ENCODE results near the gene LTBR.
"Not testable (repeated sequence)": the region's sequence is repeated elsewhere in the genome, so short reads cannot be mapped to it uniquely, and the experiment has no call there.

The LTBR gene

DNA sequence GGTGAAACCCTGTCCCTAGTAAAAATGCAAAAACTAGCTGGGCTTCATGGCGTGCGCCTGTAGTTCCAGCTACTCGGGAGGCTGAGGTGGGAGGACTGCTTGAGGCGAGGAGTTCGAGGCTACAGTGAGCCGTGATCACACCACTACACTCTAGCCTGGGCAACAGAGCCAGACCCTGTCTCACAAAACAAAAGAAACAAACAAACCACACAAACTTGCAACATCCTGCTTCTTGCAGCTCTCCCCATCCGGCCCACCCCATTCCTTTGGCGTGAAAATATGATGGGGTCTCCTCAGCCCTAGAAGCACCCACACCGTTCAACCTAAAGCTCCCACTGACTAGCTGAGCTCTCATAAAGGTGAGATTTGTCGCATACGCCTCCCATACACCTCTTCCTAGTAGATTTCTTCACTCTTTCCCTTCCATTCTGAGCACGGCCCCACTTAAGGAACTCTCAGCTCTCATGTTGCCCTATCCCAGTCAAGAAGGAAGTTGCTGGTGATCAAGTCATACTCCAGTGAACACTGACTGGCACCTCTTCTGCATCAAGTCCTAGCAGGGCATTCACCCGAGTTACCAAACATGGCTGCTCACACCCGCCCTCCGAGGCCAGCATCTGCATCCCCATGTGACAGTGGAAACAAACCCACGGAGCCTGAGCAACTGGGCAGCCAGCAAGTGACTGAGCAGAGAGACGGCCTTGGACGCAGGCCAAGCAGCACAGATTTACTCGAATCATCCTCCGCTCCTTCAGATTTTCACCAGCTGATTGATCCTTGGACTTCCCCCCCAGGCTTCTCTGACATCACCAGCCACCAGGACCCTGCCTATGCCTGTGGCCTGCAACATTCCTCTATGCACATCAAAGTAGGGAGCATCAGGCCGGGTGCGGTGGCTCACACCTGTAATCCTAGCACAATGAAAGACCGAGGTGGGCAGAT, 41.9 kb downstream of the LTBR start:
- no peak for DNase-seq (ENCODE audit: low read depth)

DNA sequence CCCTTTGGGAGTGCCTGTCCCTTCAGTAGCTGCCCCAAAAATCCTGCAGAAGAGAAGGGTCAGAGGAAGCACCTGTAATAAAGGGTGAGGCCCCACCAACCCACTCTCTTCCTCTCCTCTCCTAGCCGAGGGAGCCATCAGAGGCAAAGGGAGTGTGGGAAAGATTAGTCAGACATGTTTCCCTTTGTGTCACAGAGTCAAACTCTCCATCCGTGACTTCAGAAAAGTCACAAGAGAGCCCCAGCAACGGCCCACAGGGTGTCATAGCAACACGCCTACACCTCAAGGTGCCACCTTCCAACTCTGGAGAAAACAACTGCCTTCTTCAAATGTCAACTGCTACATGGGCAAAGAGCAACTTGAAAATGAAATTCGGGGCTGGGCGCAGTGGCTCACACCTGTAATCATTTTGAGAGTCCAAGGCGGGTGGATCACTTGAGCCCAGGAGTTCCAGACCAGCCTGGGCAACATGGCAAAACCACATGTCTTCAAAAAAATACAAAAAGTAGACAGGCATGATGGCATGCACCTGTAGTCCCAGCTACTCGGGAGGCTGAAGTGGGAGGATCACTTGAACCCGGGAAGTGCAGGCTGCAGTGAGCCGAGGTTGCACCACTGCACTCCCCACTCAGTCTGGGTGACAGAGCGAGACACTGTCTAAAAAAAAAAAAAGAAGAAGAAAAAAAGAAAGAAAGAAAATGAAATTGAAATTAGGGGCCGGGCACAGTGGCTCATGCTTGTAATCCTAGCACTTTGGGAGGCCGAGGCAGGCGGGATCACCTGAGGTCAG, 43.1 kb downstream of the LTBR start:
- peak; percentile 83 for DNase-seq (ENCODE audit: low read depth)

DNA sequence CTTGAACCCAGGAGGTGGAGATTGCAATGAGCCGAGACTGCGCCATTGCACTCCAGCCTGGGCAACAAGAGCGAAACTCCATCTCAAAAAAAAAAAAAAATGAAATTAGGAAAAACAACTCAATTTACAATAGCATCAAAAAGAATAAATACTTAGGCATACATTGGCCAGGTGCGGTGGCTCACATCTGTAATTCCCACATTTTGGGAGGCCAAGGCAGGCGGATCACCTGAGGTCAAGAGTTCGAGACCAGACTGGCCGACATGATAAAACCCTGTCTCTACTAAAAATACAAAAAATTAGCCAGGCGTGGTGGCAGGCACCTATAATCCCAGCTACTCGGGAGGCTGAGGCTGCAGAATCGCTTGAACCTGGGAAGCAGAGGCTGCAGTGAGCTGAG, 43.8 kb downstream of the LTBR start:
- DNase-seq (ENCODE audit: low read depth): not testable (repeated sequence)

DNA sequence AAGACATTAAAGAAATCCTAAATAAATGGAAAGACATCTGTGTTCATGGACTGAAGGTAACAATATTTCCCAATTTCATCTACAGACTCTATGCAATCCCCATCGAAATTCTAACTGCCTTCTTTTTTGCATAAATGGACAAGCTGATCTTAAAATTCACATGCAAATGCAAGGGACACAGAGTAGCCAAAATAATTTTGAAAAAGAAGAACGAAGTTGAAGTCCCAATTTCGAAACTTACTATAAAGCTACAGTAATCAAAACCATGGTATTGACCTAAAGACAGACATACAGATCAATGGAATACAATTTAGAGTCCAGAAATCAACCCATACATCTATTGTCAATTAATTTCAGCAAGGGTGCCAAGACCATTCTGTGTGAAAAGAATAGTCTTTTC, 44.4 kb downstream of the LTBR start:
- no peak for DNase-seq (ENCODE audit: low read depth)

DNA sequence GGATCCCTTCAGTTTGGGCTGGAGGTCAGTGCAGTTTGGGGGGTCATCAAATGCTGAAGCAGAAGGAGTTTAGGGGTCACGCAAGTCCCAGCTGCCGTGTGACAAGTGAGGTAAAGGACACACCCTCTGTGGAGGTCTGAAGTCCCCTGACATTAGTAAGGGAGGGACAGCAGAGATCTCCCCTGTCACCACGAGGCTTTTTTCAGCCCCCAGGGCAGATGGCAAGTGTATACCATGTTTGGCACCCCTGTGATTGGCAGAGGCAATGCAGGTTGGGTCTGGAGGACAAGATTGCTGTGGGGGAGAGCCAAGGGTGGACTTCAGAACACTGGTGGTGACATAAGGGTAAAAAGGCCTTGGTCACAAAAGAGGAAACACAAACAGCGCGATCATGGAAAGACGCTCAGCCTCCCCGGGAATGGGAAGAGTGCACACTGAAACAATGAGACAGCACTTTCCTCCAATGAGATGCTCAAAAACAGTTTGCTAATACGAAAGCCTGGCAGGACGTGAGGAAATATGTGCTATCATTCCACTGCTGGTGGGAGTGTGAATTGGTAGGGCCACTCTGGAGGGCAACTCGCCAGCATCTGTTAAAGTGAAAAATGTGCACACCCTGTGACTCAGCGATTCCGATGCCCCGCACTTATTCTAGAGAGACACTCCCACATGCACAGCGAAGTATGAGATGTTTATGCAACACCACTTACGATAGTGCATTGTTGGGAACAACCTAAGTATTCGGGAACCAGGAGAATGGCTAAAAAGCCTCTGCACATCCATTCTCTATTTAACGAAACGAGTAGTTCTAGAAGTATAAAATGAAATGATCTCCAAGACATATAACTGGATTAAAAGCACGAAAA, 46.4 kb downstream of the LTBR start:
- no peak for DNase-seq (ENCODE audit: low read depth)

DNA sequence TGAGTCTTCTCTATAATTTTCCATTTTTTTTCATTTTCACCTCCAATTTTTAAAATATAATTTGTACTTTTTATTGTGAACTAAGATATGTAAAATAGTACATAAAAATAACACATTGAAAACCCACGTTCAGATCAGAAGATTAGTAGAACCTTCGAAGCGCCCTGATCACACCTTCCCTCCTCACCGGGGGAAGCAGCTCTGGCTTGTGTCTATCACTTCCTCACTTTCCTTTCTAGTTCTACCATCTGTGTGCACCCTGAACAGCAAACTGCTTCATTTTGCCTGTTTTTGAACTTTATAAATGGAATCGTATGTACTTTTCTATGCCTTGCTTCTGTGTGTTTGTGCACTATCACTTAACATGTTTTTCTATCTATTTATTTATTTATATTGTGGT, 49.0 kb downstream of the LTBR start:
- no peak for DNase-seq (ENCODE audit: low read depth)

DNA sequence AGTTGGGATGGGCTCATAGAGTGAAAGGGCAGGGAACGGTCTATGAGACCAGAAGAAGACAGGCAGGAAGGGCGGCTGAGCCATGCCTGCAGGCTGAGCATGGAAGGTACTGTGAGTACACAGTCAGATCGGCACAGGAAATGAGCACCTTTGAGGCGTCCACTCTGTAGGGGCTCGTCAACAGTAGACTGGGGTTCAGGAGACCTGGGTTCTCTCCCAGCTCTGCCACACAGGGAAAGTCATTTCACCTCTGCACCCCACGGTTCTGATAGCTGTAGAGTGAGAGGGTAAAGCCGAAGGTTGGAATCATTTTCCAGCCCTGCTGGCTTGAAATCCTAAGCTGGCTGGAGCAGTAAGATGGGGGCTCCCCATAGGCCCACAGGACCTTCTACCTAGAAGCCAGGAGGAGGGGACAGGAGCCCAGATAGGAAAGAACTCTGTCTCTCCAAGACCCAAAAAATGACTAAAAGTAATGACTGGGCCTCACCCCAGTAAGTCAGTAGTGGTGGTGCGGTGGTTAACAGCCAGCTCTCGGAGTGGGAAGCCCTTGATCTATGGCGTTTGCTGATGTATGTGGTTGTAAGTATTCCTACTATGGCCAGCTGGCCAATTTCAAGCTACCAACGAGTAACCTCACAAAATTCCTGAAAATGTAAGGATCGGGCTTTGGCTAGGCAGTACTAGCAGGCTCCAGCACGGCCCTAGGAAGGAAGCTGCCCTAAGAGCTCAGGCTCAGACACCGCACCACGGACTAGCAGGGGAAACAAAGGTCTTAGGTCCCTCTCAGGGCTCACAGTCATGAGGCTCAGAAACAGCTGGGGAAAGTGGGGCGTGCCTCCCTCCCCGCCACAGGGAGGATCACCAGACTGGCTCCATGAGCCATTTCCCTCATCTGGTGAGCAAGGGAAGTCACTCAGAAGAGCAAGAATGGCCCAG, 50.5 kb downstream of the LTBR start:
- no peak for DNase-seq (ENCODE audit: low read depth)

DNA sequence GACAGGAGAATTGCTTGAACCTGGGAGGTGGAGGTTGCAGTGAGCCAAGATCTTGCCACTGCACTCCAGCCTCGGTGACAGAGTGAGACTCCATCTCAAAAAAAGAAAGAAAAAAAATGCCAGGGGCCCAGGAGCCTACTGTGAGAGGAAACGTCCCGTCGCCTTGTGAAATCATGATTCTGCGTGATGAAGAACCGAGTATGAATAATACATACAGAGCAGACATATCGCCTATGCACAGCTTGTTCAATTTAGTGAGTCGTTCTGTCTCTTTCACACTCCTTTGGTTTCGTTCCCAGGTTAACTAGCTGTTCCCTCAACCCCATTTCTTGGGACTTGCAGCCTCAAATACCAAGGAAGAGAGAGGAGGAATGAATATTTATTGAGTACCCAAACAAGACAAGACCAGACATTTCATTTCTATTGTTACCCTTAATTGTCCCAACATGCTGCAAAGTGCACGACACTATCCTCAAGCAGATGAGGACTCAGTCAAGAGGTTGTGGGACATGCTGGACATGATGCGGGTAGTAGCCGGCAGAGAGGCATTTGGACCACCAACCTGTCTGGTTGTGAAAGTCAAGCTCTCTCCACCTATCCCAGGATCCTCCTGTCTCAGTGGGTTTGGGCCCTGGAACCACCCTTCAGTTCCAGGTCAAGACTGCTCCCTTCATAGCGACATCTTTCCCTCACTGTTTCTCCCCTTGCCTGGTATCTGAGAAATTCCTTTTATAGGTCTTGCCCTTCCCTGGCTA, 52.2 kb downstream of the LTBR start:
- no peak for DNase-seq (ENCODE audit: low read depth)

DNA sequence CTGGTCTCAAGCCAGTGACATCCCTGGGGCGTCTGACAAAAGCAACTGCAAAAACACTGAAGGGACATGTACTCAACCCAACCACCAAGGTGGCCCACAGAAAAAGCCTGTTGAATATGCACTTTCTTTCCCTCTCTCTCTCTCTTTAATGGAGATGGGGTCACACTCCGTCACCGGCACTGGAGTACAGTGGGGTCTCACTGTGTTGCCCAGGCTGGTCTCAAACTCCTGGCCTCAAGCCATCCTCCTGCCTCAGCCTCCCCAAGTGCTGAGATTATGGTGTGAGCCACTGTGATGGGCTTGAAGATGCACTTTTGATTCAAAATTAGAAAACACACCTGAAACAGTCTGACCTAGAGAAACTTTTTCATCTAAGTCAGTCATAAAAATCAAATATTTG, 53.6 kb downstream of the LTBR start:
- no peak for DNase-seq (ENCODE audit: low read depth)

DNA sequence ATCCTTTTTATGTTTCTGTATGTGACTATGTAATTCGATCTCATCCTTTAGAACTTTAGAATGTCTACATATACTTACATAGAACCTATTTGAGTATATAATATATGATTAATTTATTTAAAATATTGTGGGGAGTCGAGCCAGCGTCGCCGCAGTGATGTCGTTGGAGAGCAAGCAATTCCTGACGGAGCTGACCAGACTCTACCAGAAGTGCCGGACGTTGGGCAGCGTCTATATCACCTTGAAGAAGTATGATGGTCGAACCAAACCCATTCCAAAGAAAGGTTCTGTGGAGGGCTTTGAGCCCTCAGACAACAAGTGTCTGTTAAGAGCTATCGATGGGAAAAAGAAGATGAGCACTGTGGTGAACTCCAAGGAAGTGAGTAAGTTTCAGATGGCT, 54.4 kb downstream of the LTBR start:
- DNase-seq (ENCODE audit: low read depth): no peak

DNA sequence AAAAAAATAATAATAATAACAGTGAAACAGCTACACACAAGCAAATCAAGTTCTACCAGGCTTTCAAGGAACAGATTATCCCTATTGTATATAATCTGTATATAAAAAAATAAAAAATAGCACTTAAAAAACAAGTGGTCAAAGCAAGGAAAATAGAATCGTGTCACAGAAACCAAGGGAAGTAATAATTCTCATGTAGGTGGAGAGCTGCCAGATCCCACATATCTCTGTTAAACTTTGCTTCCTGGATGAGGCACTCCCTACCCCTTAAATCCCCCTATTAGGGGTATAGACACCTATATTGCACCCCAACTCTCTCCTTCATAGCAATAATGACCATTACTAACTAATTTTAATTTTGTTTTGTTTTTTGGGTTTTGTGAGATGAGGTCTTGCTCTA, 56.4 kb downstream of the LTBR start:
- no peak for DNase-seq (ENCODE audit: low read depth)
